CD4-positive, alpha-beta memory T cell (primary cell): ENCODE results near the gene SLAMF7. TPM values are rescaled to one million over a fixed set of nuclear protein-coding genes. Genes with fewer than 3 reads are reported as not detected.

Experiments
- CTCF ChIA-PET: fragments of 350-600 bp; sonication (Branson Sonifier 250); formaldehyde crosslinking; loops from one replicate; lab custom pipeline; 2021; ENCODE audit warnings: inconsistent platforms; ENCODE audit not compliant: partially characterized antibody; lab: Charles Lee
- POLR2A ChIA-PET: fragments of 350-600 bp; sonication (Branson Sonifier 250); formaldehyde crosslinking; loops from one replicate; lab custom pipeline; 2021; ENCODE audit not compliant: partially characterized antibody; lab: Charles Lee
- DNase-seq, 5 donors: peaks; one replicate each; pipeline versions ENCODE4 v3.0.0 to v3.0.0-alpha.2; 2020 to 2022; ENCODE audit warnings: mixed read lengths in 1 of 5
- H3K27ac ChIP-seq: one replicate; pipeline ENCODE4 v1.7.0; 2013; ENCODE audit warnings: low read depth, low read length
- H3K27me3 ChIP-seq: 2 replicates; pipeline ENCODE4 v1.7.0; 2013; ENCODE audit warnings: mild to moderate bottlenecking, low read length, moderate library complexity; ENCODE audit not compliant: insufficient read depth
- H3K36me3 ChIP-seq: 2 replicates; pipeline ENCODE4 v1.7.0; 2013; ENCODE audit warnings: mild to moderate bottlenecking, low read length, moderate library complexity; ENCODE audit not compliant: insufficient read depth
- H3K4me1 ChIP-seq: 2 replicates; pipeline ENCODE4 v1.7.0; 2013; ENCODE audit warnings: mild to moderate bottlenecking, low read length, moderate library complexity; ENCODE audit not compliant: insufficient read depth
- H3K4me3 ChIP-seq, 2 donors: one replicate each; pipeline ENCODE4 v1.7.0; 2013; ENCODE audit warnings: low read length in 2 of 2, mild to moderate bottlenecking in 1 of 2
- H3K9me3 ChIP-seq, 2 donors: one replicate each; pipeline ENCODE4 v1.7.0; 2013; ENCODE audit warnings: low read length in 2 of 2, control low read depth in 1 of 2; ENCODE audit not compliant: control insufficient read depth in 1 of 2
- H3K27ac Mint-ChIP-seq, 7 donors: one replicate each; pipeline ENCODE4 v1.8.0; 2020 to 2021; ENCODE audit warnings: mixed read lengths in 7 of 7, mild to moderate bottlenecking in 6 of 7, inconsistent platforms in 3 of 7, moderate library complexity in 3 of 7
- H3K27me3 Mint-ChIP-seq, 2 donors: one replicate each; pipeline ENCODE4 v1.8.0; 2020 to 2021; ENCODE audit warnings: mixed read lengths in 2 of 2
- H3K36me3 Mint-ChIP-seq, 2 donors: one replicate each; pipeline ENCODE4 v1.8.0; 2020 to 2021; ENCODE audit warnings: mixed read lengths in 2 of 2, inconsistent platforms in 1 of 2, mild to moderate bottlenecking in 1 of 2
- H3K4me1 Mint-ChIP-seq, 4 donors: one replicate each; pipeline ENCODE4 v1.8.0; 2020 to 2021; ENCODE audit warnings: mixed read lengths in 4 of 4, mild to moderate bottlenecking in 1 of 4
- H3K4me3 Mint-ChIP-seq, 8 donors: one replicate each; pipeline ENCODE4 v1.8.0; 2020 to 2021; ENCODE audit warnings: mixed read lengths in 8 of 8, mild to moderate bottlenecking in 7 of 8, moderate library complexity in 6 of 8, inconsistent platforms in 3 of 8
- H3K9me3 Mint-ChIP-seq, 8 donors: one replicate each; pipeline ENCODE4 v1.8.0; 2020 to 2021; ENCODE audit warnings: mixed read lengths in 8 of 8, mild to moderate bottlenecking in 5 of 8, inconsistent platforms in 3 of 8, moderate library complexity in 1 of 8
- intact Hi-C: fragments of 100-400 bp; cut with micrococcal nuclease; formaldehyde crosslinking; loops from one replicate; pipeline ENCODE4 v1.15.1; 2023
- polyA plus RNA-seq, 2 donors: library from polyadenylated mRNA; unstranded; fragments of 300-500 nt; fragmentation: Illumina TruSeq; gene quantifications; one replicate each; pipeline ENCODE4 v1.2.3, GENCODE V29; 2021
- total RNA-seq, 2 experiments: library from RNA; stranded (reverse); gene quantifications; one replicate each; pipeline ENCODE4 v1.2.3, GENCODE V29; 2021

The SLAMF7 gene
- total and polyA plus RNA-seq, 4 experiments from 2014 or later, result 2.8 to 8.2 (median 5.4) TPM

DNA sequence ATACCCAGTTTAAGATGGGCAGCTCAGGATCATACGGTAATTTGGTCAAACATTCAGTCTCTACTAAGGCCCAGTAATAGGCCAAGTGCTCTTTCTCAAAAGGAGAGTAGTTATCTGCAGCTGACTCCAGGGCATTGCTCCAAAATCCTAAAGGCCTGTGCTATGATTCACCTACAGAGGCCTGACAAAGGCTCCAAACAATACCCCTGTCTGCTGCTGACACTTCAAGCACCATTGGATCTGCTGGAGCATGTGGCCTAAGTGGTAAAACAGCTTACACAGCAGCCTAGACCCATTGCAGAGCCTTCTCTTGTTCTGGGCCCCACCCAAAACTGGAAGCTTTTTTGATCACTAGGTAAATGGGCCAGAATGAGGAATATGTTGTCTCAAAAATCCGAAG, 22.8 kb downstream of the SLAMF7 start:
- Mint-ChIP-seq H3K4me1 (peaks cover 3 to 13% (median 9%) of the 10 kb centered on the region in 4 donors), H3K9me3 (no peaks in the 10 kb centered on the region), H3K27ac (no peak overlapping the region), H3K27me3 (no peaks in the 10 kb centered on the region), H3K4me3 (no peak overlapping the region), H3K36me3 (no peaks in the 10 kb centered on the region)
- CTCF ChIA-PET, result interaction anchor here (0.7 to 10.0 kb wide), 7 partner anchors 8 to 83 kb away, joined by 3 to 310 read pairs (median 3); no protein-coding TSS in a partner anchor
- intact Hi-C loops, result no loop called here
- peaks cover 7% of the 10 kb centered on the region for H3K4me1 ChIP-seq
- no peak overlapping the region for H3K4me3 ChIP-seq
- DNase-seq, result no peak
- H3K27ac ChIP-seq, result no peak overlapping the region
- no peaks in the 10 kb centered on the region for H3K27me3 ChIP-seq
- POLR2A ChIA-PET, result interaction anchor here (0.5 kb wide), 1 partner anchor 223 kb away, joined by 3 read pairs; no protein-coding TSS in a partner anchor
- H3K9me3 ChIP-seq, result no peaks in the 10 kb centered on the region
- no peaks in the 10 kb centered on the region for H3K36me3 ChIP-seq

DNA sequence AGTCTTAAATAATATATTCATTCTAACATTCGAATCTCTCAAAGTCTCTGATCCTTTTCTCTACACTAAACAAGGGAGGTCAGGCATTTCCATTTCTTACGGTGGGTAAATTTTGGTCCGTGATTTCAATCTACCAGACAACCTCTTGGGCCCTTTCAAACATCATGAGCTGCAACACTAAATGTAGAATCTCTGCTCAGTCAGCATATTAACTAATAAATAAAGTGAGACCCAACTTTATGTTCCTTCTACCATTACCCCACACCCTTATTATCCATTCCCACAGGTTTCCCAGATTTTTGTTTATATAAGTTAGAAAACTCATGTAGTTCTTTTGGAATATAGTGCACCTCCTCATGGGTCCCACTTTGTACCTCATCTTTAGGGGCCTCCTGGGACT, 24.9 kb downstream of the SLAMF7 start:
- intact Hi-C loops, result no loop called here
- no peak overlapping the region for H3K4me3 ChIP-seq
- H3K36me3 ChIP-seq, result no peaks in the 10 kb centered on the region
- ChIA-PET POLR2A (interaction anchor here (1.1 to 1.3 kb wide), 2 partner anchors 8 to 36 kb away, joined by 3 read pairs; no protein-coding TSS in a partner anchor), CTCF (interaction anchor here (1.0 to 10.0 kb wide), 5 partner anchors 13 to 85 kb away, joined by 3 to 310 read pairs (median 4); no protein-coding TSS in a partner anchor)
- Mint-ChIP-seq H3K36me3 (peaks cover 0 to 3% of the 10 kb centered on the region in 2 donors), H3K27me3 (no peaks in the 10 kb centered on the region), H3K9me3 (no peaks in the 10 kb centered on the region), H3K4me1 (peaks cover 16 to 21% (median 19%) of the 10 kb centered on the region in 4 donors), H3K27ac (no peak overlapping the region), H3K4me3 (no peak overlapping the region)
- no peak overlapping the region for H3K27ac ChIP-seq
- no peak for DNase-seq
- H3K9me3 ChIP-seq, result no peaks in the 10 kb centered on the region
- no peaks in the 10 kb centered on the region for H3K27me3 ChIP-seq
- peaks cover 18% of the 10 kb centered on the region for H3K4me1 ChIP-seq

DNA sequence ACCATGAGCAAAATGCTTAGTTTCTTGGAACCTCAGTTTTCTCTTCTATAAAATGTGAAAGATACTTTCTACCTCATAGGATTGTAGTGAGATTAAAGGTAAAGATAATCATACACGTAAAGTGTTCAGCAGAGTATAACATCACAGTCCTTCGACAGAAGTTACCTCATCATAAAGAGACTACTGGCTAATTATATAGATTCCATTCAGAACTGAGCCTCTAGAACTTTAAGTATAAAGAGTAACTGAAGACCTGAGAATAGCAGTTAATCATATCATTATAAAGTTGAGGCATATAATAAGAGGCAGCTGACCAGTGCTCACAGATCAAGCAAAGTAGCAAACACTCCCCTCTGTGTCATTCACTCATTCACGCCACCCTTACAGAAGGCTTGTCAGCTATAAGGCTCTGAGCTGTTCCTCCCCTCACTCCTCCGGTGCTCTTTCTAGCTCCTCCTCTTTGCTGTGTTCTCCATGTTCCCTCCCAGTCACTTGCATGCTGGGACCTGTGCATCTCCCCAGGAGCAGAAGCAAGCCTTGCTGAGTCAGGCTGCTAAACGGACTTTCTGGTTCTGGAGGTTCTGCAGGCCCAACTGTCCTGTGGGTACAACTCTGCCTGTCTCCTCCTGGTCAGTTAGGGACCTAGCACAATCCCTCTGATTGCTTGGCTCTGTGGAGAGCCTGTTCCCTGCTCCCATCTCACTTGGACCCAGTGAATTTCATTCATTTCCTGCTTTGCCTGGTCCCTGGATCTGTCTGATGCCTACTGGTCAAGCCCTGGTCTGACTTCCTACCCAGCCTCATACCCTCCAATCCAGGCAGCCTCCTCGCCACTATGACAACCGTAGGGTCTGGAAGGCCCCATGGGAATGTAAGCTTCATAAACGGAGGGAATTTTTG, 28.6 kb downstream of the SLAMF7 start:
- DNase-seq, result peak; percentile 19 to 53 (median 31)
- Mint-ChIP-seq H3K27ac (peak overlapping the region; percentile 93 to 99 (median 97)), H3K4me1 (peaks cover 16 to 21% (median 19%) of the 10 kb centered on the region in 4 donors), H3K27me3 (no peaks in the 10 kb centered on the region), H3K4me3 (peak overlapping the region; percentile 83 to 93 (median 88)), H3K36me3 (peaks cover 0 to 3% of the 10 kb centered on the region in 2 donors), H3K9me3 (no peaks in the 10 kb centered on the region)
- H3K4me3 ChIP-seq, result peak overlapping the region; percentile 45 to 57
- H3K4me1 ChIP-seq, result peaks cover 18% of the 10 kb centered on the region
- ChIA-PET POLR2A (interaction anchor here (0.6 to 5.0 kb wide), 26 partner anchors 12 to 511 kb away, joined by 3 to 39 read pairs (median 5); partner anchors contain the start of genes CD48, LY9 and SLAMF1), CTCF (interaction anchor here (0.7 to 10.0 kb wide), 54 partner anchors 9 to 348 kb away, joined by 3 to 310 read pairs (median 6); partner anchors contain the start of genes CD48, ITLN2, LY9 and SLAMF7)
- H3K36me3 ChIP-seq, result no peaks in the 10 kb centered on the region
- peak overlapping the region; percentile 68 for H3K27ac ChIP-seq
- intact Hi-C loops, result loop anchor here (1.0 to 5.0 kb wide), 7 partner anchors 19 to 225 kb away; no protein-coding TSS in a partner anchor
- H3K27me3 ChIP-seq, result no peaks in the 10 kb centered on the region
- no peaks in the 10 kb centered on the region for H3K9me3 ChIP-seq

DNA sequence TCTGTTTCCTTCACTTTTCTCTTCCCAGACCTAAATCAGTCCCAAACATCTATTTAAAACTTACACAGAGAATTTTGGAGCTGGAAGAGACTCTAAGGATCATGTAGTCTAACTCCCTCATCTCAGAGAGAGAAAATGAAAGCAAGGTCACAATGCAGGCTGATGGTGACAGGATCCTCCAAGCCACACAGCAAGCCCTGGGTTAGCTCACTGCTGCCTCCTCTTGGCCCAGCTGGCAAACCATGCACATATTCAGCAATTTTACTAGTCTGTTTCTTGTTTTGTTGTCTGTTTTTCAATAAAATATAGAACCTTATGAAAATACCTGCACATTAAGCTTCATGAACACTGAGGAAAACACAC, 29.2 kb downstream of the SLAMF7 start:
- Mint-ChIP-seq H3K27me3 (no peaks in the 10 kb centered on the region), H3K9me3 (no peaks in the 10 kb centered on the region), H3K36me3 (peaks cover 0 to 3% of the 10 kb centered on the region in 2 donors), H3K27ac (peak overlapping the region; percentile 93 to 99 (median 97)), H3K4me1 (peaks cover 16 to 24% (median 19%) of the 10 kb centered on the region in 4 donors), H3K4me3 (peak overlapping the region; percentile 83 to 93 (median 88))
- ChIA-PET POLR2A (interaction anchor here (0.8 to 5.0 kb wide), 25 partner anchors 9 to 277 kb away, joined by 3 to 39 read pairs (median 4); partner anchors contain the start of genes CD48, LY9 and SLAMF1), CTCF (interaction anchor here (0.7 to 10.0 kb wide), 62 partner anchors 9 to 349 kb away, joined by 3 to 310 read pairs (median 5); partner anchors contain the start of genes CD48, ITLN2, LY9 and SLAMF7)
- Histone ChIP-seq H3K4me1 (peaks cover 18% of the 10 kb centered on the region), H3K27ac (peak overlapping the region; percentile 68), H3K36me3 (no peaks in the 10 kb centered on the region), H3K9me3 (no peaks in the 10 kb centered on the region), H3K4me3 (peak overlapping the region; percentile 45 to 57), H3K27me3 (no peaks in the 10 kb centered on the region)
- intact Hi-C loops, result loop anchor here (1.0 to 5.0 kb wide), 7 partner anchors 19 to 224 kb away; no protein-coding TSS in a partner anchor
- DNase-seq, result peak; percentile 83 to 87 (median 84)

DNA sequence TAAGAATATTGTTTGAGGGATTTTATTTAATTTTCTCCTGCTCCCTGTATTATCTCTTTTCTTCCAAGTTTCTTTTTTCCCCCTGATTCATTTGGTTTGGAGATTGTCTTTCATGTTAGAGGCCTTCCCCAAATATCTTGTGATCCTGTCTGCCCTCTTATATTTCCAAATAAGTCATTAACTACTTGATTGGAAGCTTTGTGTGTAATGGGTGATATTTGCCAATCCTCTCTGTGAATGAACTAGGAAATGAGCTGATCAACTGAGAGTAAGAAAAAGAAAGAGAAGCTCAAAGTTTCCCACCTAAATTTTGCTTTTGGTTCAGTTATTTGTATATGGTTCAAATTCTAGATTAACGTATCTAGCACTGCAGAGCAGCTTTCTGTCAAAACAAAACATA, 33.3 kb downstream of the SLAMF7 start:
- no peaks in the 10 kb centered on the region for H3K36me3 Mint-ChIP-seq
- no peak overlapping the region for H3K4me3 Mint-ChIP-seq
- no peaks in the 10 kb centered on the region for H3K9me3 Mint-ChIP-seq
- ChIA-PET POLR2A (no interaction called here), CTCF (interaction anchor here (1.5 to 10.5 kb wide), 7 partner anchors 9 to 218 kb away, joined by 3 to 138 read pairs (median 9); partner anchors contain the start of gene ITLN2)
- Histone ChIP-seq H3K4me1 (peaks cover 16% of the 10 kb centered on the region), H3K9me3 (no peaks in the 10 kb centered on the region), H3K36me3 (no peaks in the 10 kb centered on the region), H3K27me3 (no peaks in the 10 kb centered on the region), H3K4me3 (no peak overlapping the region), H3K27ac (no peak overlapping the region)
- DNase-seq, result no peak
- intact Hi-C loops, result no loop called here
- peaks cover 10 to 17% (median 14%) of the 10 kb centered on the region in 4 donors for H3K4me1 Mint-ChIP-seq
- no peaks in the 10 kb centered on the region for H3K27me3 Mint-ChIP-seq
- no peak overlapping the region for H3K27ac Mint-ChIP-seq

DNA sequence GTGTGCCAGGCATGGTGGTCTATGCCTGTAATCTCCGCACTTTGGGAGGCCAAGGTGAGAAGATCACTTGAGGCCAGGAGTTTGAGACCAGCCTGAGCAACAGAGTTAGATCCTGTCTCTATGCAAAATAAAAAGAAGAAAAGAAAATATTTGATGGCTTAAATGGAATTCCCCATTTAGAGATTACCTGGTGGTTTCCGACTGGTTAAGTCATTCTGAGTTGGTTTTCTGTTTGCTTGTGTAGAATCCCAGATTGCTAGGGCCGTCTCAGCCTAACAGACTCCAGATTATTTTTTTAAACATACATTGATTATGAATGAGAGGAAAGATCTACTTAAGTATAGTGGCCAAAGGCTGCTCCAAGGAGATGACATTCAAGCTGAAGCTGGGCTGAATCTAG, 34.0 kb downstream of the SLAMF7 start:
- no peaks in the 10 kb centered on the region for H3K9me3 ChIP-seq
- peaks cover 5 to 14% (median 10%) of the 10 kb centered on the region in 4 donors for H3K4me1 Mint-ChIP-seq
- no peaks in the 10 kb centered on the region for H3K36me3 Mint-ChIP-seq
- CTCF ChIA-PET, result interaction anchor here (1.5 to 10.5 kb wide), 7 partner anchors 8 to 217 kb away, joined by 3 to 138 read pairs (median 9); partner anchors contain the start of gene ITLN2
- intact Hi-C loops, result no loop called here
- H3K4me3 Mint-ChIP-seq, result no peak overlapping the region
- H3K27ac Mint-ChIP-seq, result no peak overlapping the region
- peaks cover 8% of the 10 kb centered on the region for H3K4me1 ChIP-seq
- peaks cover 0 to 2% of the 10 kb centered on the region in 2 donors for H3K27me3 Mint-ChIP-seq
- no peaks in the 10 kb centered on the region for H3K9me3 Mint-ChIP-seq
- no peak overlapping the region for H3K27ac ChIP-seq
- POLR2A ChIA-PET, result no interaction called here
- H3K4me3 ChIP-seq, result no peak overlapping the region
- DNase-seq, result no peak
- H3K27me3 ChIP-seq, result no peaks in the 10 kb centered on the region
- no peaks in the 10 kb centered on the region for H3K36me3 ChIP-seq
